Measurements from ENCODE around the gene ANO2. TPM values are rescaled to one million over a fixed set of nuclear protein-coding genes. Genes with fewer than 3 reads are reported as not detected.

ANO2 gene
- total RNA-seq, 1 donor from 2014 or later = 16.1 TPM

DNA sequence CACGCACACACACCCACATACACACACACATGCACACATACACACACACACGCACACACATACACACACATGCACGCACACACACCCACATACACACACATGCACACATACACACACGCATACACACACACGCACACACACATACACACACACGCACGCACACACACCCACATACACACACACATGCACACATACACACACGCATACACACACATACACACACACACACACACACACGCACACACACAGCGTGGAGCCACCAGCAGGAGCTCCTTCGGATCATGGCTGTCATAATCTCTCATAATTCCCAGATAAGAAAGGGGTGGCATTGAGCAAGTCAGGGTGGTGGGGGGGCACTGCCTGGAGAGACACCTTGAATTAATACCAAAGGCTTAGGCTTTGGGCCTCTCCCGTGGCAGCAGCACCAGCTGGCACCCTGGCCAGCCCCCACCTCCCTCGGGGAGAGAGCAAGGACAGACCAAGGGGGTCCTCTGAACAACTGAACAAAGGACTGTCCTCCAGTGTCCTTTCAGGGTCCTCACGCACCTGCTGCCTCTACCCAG lies 21.9 kb downstream of the ANO2 start:
- DNase-seq (no peak), ATAC-seq (no peak)
- intact Hi-C loops (cut with micrococcal nuclease) = no loop called here

- no peak for DNase-seq
- intact Hi-C loops (cut with micrococcal nuclease) = no loop called here
- ATAC-seq = no peak
Observed at GRCh38 chr12:5921966-5922899, 22.8 kb downstream of the ANO2 start.

DNA sequence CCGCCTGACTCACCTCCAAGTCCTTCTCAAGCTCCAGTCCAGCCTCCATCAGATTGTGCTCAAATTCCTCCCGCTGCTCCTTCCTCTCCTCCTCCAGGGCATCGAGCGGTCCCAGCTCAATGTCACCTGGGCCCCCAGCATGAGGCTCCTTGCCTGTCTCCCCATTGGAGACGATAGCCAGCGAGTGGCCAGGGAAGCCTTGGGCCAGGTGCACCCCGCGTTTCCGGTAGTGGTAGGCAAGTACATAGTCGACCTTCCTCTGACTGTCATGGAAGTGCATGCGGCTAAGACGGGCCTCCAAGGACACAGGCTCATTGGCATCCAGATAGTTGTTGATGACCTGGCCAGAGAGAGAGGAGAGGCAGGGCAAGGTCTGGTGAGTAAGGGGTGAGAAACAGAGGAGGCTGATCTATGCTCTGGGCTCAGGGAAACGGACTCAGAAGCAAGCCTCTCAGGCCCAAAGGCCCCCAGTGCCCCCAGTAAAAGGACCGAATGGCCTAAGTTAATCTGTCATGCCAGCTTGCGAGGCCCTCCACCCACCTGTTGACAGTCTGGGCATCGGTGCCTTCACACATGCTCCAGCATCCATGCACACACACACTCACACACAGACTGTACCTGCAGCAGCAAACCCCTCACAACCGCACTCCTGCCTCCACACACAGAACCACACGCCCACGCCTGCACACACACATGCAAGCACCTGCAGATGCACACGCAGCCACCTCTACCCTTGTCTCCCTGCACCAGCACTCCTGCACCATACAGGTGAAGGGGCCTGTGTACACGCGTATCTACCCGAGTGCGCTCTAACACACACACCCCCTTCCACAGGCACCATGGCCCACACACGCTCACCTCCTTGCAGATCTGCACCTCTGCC lies 23.8 kb downstream of the ANO2 start:
- intact Hi-C loops (cut with micrococcal nuclease) = no loop called here
- ATAC-seq = no peak

DNA sequence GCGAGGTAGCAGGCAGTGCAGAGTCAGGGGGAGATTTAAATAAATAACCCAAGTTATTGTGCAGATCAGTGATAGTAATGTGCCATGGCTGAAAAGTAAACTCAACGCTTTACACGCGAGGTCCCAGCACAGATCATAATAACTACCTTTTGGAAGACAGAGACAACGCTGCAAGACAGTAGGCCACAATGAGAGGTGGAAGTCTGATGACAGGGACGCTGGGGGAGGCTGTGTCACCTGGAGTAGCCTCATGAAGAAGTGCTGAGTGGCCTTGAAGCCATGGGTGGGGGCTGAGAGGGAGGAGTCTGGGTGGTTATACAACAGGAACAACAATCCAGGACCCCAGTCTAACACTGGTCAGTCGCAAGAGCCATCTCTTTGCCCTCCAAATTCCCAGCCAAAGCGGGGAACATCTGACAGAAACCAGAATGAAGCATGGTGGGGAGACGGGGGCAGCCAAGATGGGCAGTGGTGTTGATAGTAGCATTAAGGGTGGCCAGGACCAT lies 28.2 kb downstream of the ANO2 start:
- intact Hi-C loops (cut with micrococcal nuclease) = no loop called here
- DNase-seq = no peak
- no peak for ATAC-seq

More for the DNA sequence above, 23.8 kb downstream of the ANO2 start:
- DNase-seq = no peak

DNA sequence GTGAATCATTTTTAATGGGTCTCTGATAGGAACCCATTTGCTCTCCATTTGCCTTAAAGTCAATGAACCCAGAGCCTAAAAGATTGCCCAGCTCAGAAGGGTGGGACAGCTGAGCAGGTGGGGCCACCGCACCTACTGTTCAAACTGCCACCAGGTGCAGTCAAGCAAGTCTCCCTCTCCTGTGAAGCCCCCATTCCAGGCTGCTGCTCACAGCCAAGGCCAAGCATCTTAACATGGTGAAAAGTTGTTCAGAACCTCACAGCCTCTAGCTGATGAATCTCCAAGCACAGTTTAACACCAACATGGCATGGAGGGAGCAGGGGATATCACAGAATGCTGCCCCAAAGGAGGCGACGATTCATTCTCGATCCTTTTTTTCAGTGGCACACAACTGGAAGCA lies 29.5 kb downstream of the ANO2 start:
- ATAC-seq (no peak), DNase-seq (no peak)

DNA sequence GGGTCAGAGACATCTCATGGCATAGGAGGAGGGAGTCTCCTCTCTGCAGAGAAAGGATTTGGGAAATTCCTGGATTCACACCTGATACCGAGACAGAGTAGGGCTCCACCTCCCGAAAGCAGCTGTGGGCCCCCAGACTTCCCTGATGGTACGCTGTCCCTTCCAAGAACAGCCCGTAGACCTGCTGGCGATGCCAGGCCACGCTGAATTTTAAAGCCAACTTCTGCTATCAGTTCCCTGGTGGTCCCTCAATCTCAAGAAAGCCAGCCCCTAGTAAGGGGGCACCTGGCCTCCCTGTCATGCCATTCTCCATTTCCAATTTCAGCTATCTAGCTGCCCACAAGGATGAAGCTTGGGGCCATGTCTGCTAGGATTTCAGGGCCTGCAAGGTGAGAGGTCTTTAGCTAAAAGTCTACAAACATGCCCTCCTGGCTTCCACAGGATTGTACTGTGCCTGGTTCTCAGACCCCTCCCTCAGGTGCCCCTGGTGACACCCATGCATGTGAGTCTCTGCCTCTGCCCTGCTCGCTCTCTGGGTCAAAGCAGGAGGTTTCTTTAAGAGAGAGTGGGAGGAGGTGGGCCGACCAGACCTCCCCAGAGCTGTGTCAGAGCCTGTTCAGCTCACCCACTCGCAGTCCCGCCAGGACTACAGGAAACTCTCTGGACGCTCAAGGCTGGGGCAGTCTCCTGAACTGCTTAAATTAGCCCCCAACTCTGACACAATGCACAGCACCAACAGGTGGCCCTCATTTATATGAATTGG lies 30.5 kb downstream of the ANO2 start:
- no peak for ATAC-seq
- no peak for DNase-seq
- intact Hi-C loops (cut with micrococcal nuclease) = no loop called here

More for the DNA sequence above, 29.5 kb downstream of the ANO2 start:
- intact Hi-C loops (cut with micrococcal nuclease) = no loop called here

- intact Hi-C loops (cut with micrococcal nuclease) = no loop called here
- ATAC-seq = no peak
- no peak for DNase-seq
Observed at GRCh38 chr12:5913387-5913786, 31.7 kb downstream of the ANO2 start.

DNA sequence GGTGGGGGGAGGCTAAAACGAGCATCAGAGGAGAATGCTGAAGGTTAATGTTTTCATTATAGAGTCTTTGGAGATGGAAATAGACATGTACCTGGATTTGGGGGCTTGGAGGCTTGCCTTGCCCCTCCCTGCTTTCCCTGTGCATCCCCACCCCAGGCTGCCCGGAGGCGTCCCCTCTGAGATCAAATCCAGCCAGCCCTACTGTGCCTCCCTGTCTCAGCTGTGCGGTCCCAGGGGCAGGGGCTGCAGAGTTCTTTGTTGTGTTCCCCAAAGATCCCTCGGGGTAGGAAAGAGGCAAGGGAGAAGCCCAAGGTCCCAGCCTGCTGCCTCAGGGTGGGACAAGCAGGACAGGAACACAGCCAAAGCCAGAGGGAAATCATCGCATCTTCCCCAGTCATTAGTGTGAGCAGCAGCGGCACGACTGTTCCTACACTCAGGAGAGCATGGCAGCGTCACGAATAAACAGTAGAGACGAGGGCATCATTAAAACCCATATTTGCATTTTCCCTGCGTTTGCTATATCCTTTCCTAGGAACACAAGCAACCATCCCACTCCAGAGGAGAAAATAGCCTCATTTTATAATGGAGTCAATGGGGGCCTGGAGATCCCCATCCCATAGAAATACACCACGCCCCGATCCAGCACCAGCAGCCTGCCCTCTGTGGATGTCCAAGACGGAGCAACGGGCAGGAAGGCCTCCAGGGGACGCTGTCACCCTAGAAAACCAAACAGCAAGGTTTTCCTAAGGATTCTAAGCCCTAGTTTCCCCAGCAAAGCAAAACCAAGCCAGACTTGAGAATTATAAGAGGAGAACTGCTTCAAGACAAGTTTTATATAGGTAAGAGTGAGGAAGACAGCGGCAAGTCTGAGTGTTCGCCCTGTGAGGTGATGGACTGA lies 32.4 kb downstream of the ANO2 start:
- DNase-seq (no peak), ATAC-seq (no peak)
- intact Hi-C loops (cut with micrococcal nuclease) = no loop called here

DNA sequence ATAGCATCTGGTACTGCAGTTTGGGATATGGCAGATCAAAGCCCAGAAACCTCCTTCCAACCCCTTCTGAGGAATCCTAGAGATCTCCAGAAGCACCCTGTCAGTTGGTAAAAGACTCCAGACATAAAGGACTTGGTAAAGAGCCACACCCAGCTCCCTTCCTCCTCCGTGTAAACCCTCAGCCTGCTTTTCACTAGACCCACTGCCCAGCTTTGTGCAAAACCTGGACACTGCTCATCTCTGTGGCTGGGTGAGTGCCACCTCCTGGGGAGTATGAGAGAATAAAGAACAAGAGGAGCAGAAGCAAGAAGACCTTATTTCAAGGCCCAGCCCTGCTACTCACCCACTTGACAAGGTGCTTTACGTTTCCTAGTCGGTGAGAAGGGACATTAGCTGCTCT lies 33.0 kb downstream of the ANO2 start:
- intact Hi-C loops (cut with micrococcal nuclease) = no loop called here
- DNase-seq (no peak), ATAC-seq (no peak)

DNA sequence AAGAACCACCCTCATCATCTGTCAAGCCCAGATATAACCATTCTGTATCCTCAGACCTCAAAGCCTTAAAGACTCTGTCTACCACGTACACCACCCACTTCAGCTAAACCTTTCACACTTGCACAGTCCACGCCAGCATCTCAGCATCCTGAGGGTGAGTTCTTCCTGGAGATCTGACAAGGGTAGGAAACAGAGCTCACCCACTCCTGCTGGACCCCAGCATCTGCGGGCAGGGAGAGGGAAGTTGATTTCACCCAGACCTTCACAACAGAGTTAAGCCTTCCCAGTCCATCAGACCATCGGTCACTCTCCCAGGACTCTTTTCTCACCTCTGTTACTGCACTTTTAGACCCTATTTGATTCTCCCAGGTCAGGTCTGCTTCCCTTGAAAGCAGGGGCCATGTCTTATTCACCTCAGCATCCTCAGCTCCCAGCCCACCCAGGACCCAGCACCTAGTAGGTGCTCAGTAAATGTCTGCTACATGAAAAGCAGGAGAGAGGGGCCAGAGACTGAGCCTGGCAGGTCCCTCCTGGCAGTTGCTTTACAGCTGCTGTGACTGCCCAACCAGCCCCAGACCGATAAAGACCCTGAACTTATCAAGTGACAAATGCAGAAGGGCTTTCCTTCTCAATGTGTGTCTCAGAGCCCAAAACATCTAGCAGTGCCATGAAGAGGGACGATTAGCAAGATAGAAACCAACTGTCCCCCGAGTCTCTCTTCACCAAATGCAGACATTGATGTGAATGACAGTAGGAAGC lies 34.1 kb downstream of the ANO2 start:
- no peak for DNase-seq
- ATAC-seq = no peak
- intact Hi-C loops (cut with micrococcal nuclease) = no loop called here

DNA sequence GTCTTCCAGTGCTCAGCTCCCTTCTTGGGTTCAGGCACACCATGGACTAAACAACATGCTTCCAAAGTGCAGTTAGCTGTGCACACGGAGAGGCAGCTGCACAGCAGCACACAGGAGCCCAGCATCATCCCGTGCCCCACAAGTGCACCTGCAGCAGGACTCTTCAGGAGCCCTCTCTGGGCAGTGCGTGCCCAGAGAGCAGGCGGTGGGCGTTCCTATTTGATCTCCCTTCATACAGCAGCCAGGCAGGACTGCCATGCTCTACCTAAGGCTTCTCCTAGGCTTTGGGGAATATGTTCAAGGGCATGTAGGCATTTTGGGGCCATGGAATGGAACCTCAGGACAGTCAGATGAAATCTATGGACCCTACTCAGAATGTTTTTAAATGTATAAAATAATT lies 35.5 kb downstream of the ANO2 start:
- DNase-seq (no peak), ATAC-seq (no peak)
- intact Hi-C loops (cut with micrococcal nuclease) = no loop called here

GRCh38 chr12:5908251-5908650 lies 36.8 kb downstream of the ANO2 start:
- no peak for DNase-seq
- intact Hi-C loops (cut with micrococcal nuclease) = no loop called here
- no peak for ATAC-seq

GRCh38 chr12:5907807-5908206 lies 37.3 kb downstream of the ANO2 start:
- DNase-seq (no peak), ATAC-seq (no peak)
- intact Hi-C loops (cut with micrococcal nuclease) = no loop called here

DNA sequence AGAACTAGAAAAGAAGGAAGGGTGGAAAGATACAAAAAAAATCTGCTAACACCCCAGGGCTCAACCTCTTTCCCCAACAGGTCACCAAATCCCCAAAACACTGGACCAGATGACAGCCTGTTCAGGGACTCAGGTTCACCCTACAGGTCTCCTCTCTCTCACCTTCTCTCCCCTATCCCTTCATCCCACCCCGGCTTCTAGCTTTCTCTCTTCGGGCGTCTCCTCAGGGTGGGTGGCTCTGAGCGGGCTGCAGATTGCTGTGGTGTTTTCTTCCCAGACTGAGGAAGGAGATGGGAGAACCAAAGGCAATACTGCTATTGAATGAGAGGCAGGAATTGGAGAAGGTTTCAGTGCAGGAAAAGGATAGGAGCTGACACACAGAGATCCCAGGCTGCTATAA lies 39.3 kb downstream of the ANO2 start:
- ATAC-seq (no peak), DNase-seq (no peak)
- intact Hi-C loops (cut with micrococcal nuclease) = no loop called here

- no peak for DNase-seq
- intact Hi-C loops (cut with micrococcal nuclease) = no loop called here
- ATAC-seq = no peak
Observed at GRCh38 chr12:5904969-5905368, 40.1 kb downstream of the ANO2 start.

- intact Hi-C loops (cut with micrococcal nuclease) = no loop called here
- no peak for DNase-seq
- ATAC-seq = no peak
Observed at GRCh38 chr12:5904441-5904840, 40.6 kb downstream of the ANO2 start.

GRCh38 chr12:5902736-5903135 lies 42.3 kb downstream of the ANO2 start:
- no peak for ATAC-seq
- intact Hi-C loops (cut with micrococcal nuclease) = no loop called here
- DNase-seq = no peak
